RPMI7951 (cell line): ENCODE results near the gene FLVCR2. TPM values are rescaled to one million over a fixed set of nuclear protein-coding genes. Genes with fewer than 3 reads are reported as not detected.

Experiments used
- DNase-seq: peaks from one replicate; pipeline ENCODE4 v3.0.0-alpha.2; 2012; ENCODE audit warnings: low read depth
- total RNA-seq: library from RNA; depleted of rRNA; stranded (reverse); fragments of >200 nt; shearing (Covaris generic); gene quantifications from 2 replicates; pipeline ENCODE4 v1.2.3, GENCODE V29; 2014

The FLVCR2 gene
- total RNA-seq, 1 experiment from 2014 or later = 1.3 TPM

DNA sequence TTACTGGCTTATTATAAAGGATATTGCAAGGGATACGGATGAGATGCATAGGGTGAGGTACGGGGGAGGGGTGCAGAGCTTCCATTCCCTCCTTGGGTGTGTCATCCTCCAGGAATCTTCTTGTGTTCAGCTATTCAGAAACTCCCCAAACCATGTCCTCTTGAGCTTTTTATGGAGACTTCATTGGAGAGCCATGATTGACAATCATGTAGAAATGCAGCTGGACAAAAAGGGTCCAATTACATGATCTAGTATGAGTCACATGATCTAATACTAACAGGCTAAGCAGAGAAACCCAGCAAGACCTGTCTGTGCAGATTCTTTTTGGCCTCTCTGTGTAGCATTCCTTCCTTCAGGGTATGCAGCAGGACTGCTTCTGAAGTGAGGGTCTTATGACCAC is 23.9 kb upstream of the FLVCR2 start:
- DNase-seq = peak; percentile 4

DNA sequence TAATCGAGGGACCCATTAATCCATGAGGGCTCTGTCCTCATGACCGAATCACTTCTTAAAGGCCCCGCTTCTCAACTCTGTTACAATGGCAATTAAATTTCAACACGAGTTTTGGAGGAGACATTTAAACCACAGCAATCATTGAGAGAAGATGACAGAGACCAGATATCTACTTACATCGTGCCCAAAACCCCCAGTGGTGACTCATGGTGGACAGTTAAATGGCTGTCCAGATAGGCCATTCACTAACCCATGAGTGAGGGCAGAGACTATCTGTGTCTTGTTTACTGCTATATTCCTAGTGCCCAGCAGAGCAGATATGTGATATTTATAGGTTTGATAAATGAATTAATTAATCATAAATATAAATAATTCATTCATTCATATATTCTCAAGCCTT is 20.0 kb upstream of the FLVCR2 start:
- DNase-seq = peak; percentile 17

DNA sequence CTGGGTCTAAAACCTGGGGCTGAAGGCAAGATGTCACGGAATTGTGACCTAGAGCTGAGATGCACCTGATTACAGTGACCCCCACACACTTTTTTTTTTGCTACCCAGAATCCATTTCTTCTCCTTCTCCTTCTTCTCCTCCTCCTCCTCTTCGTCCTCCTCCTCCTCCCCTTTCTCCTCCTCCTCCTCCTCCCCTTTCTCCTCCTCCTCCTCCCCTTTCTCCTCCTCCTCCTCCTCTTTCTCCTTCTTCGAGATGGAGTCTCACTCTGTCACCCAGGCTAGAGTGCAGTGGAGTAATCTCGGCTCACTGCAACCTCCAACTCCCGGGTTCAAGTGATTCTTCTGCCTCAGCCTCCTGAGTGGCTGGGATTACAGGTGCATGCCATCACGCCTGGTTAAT is 19.4 kb upstream of the FLVCR2 start:
- no peak for DNase-seq

DNA sequence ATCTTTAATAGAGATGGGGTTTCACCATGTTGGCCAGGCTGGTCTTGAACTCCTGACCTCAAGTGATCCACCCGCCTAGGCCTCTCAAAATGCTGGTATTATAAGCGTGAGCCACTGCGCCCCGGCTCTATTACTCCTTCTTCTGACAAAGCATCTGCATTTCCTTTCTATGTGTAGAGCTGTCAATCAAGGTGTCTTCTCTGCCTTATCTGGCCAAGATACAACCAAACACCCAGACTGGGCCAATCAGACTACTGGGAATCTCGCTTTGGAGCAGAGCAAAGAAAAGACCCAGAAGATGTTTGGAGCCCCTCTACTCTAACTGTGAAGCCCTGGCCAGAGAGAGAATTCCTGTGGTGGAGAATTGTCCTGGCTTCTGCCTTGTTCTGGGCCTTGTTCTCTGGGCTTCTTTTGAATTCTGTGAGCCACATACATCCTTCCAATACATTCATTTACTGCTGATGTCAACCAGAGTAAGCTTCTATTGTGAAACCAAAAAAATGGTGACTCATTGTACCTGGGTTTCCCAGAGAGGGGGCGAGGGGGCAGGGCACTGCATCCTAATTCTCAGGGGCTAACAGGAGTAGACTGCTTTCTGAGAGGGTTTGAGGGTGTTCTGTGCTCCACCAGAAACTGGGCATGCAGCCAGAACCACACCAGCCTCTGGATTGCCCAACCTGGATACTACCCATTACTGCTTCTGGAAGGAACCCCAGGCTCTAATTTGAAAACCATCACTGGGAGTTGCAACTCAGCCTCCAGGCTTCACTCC is 18.8 kb upstream of the FLVCR2 start:
- DNase-seq = peak; percentile 36

DNA sequence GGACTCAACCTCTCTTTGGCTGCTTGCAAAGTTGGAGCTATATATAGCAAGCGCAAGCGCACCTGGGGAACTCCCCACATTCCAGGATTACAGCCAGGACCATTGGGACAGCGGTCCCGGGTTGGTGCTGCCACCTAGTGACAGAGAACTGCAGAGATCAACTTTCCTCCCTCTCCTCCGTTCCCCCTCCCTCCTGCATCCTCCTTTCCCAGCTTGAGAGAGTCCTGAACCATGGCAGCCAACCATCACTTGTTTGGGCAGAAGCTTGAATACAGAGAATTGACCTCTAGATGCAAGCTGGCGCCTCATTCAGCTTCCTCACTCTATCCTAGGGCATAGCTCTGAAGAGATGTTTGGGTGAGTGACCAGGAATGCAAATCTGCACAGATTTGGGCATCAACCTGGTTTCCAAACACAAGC is 17.4 kb upstream of the FLVCR2 start:
- DNase-seq = peak; percentile 60

DNA sequence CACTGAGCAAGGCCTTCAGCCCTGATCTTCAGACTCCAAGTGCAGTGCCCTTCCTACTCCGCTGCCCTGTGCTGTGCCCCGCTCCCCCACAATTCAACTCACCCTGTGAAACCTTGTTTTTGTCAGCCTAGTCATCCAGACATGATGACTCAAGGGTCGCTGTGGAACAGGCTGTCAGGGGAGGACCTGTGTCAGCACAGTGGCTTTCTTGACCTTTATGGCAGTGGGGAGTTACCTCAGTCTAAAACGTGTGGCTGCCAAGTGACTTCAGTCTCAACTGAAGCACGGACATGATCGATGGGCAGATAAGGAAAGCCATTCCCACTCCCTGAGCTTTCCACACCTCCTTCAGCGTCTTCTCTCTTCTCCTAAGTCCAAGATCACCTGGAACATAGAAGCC is 16.3 kb upstream of the FLVCR2 start:
- peak; percentile 23 for DNase-seq

DNA sequence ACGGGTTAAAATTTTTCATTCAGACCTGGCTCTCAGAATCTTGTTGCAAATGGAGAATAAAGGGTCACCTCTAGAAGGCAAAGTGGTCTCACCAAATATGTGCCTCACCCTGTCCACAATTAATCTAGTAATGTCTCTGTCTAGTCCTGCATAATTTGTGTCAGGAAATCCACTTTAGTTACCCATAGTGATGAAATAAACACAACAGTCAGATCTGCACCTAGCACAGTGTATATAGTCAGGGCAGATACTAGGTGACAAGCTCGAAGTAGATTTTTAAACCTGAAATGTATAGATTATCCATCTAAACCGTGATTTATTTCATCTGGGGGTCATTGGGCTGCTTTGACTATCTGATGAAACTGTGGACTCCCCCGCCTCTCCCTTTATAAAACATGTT is 15.9 kb upstream of the FLVCR2 start:
- DNase-seq = no peak

DNA sequence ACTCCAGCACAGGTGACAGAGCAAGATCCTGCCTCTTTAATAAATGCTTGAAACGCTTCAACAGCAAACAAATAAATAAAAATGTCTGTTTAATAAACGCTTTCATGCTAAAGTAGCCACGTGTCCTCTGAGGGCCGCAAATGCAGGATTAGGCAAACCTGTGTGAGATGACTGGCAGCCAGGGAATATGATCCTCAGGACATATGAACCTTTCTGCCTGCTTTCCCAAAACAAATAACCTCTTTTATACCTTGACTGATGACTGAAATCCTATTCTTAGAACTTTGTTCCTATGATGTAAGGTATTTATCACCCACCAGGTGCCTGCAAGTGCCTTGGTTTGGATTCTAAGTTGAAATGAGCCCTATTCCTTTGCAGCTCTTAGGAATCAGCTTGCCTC is 14.5 kb upstream of the FLVCR2 start:
- DNase-seq = no peak

DNA sequence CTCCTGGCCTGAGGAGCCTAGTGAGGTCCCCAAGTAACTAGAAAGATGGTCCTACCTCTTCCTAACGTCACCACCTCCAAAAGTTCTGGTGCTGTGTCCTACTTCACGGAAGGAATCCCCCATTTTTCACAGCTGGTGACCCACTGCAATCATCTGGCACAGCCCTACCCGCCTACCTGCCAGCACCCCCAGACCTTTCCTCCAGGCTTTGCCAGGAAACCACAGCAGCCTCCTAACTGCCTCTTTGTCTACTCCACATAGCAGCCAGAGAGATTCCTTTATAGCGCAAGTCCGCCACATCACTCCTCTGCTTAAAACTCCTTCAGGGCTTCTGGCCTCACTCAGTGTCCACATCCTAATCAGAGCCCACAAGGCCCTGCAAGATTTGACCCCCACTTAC is 13.4 kb upstream of the FLVCR2 start:
- DNase-seq = no peak

DNA sequence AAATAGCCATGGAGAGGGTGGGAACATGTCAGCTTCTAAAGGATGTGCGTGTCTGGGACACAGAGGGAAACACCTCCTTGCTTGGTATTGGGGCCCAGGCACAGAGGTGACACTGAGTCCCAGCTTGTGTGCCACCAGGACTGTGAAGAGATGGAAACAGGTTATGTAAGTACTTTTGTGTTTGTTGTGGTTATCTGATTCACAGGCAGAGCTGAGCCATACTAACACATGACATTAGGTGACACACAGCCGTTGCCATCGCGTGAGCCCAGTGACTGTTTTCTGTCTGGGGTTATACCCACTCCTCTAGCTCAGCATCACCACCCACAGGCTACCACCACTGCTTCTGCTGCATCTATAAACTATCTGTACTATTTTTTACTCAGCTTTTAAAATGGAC is 12.1 kb upstream of the FLVCR2 start:
- DNase-seq = peak; percentile 20

DNA sequence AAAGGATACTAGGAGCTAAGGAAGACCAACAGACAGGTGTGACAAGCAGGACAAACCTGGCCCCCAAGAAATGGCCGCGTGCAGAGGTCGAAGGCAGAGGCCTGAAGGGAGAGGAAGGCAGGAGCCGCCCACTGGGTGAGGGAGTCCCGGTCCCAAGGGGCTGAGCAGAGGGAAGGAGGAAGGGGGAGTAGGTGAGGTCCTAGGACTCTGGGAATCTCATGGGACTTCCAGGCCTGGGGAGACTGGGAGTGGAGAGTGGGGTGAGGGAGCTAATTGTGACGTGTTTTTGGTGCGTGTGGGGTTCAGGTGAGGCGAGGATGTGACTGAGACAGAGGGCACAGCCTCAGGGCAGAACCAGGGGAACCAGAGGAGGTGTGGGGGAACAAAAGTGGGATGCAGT is 11.7 kb upstream of the FLVCR2 start:
- DNase-seq = no peak

DNA sequence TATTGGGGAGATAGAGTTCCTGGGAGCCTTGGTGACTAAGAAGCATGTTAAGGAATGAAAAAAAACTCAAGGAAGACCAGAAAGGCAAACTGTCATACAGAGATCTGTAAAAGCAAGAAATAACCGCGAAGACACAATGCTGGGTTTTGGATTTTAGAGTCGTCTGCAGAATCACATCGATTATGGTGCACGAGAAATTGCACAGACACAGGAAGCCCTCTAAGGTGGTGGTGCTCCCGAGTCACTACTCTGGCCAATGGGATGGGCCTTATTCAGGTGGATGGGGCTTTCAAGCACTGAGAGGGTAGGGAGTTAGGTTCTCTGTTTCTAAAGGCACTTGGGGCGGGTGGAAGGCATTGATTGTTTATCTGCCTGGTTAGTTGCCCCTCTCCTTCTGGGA is 10.3 kb upstream of the FLVCR2 start:
- no peak for DNase-seq

DNA sequence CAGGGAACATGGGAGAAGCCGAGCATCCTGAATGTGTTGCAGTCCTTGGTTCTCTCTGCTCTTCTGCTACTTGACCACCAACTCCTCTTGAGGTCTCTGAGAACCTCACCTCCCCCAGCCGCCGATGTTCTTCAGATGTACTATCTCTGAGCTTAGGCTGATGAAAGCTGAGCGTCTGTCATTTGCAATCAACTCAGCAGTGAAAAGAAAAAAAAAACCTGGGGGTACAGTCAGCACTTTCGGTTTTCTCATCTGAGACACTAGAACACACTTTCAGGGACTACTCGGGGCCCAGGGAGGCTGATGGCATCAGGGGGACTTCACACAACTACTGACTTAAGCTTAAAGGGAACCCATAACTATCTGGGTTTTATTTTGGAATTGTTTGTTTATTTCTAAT is 9.6 kb upstream of the FLVCR2 start:
- DNase-seq = no peak

DNA sequence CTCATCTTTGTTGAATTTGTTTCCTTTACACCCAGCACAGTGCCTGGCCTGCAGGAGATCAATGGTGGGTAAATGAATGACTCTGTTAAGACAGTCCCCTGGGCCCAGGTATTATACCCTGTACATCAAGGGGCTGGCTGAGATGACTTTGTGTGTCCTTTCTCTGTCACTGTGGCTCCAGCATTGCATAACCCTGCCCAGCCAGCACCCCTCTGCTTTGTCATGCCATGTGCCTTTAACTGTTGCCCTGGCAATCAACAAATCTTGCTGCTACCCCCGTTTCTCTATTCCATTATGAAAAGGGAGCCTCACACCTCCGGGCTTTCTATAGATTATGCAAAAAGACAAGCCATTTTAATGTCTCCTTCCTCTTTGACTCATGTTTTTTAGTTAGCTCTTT is 7.6 kb upstream of the FLVCR2 start:
- no peak for DNase-seq

DNA sequence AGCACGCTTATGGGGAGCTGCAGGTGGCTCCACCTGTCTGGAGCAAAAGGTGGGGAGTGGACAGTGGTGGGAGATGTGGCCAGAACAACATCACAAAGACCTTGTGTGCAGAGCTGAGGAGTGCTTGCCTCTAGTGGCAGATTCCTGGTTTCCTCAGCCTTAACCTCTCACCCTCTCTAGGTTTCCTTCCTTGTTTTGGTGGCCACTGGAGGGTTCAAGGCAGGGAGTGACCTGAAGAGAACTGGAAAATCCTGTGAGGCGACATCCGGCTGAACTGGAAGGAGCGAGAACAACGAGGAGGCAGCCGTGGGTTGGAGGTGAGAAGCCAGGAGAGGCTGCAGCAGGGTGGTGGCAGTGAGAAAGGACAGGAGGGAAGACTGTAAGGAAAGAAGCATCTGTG is 6.3 kb upstream of the FLVCR2 start:
- DNase-seq = no peak

DNA sequence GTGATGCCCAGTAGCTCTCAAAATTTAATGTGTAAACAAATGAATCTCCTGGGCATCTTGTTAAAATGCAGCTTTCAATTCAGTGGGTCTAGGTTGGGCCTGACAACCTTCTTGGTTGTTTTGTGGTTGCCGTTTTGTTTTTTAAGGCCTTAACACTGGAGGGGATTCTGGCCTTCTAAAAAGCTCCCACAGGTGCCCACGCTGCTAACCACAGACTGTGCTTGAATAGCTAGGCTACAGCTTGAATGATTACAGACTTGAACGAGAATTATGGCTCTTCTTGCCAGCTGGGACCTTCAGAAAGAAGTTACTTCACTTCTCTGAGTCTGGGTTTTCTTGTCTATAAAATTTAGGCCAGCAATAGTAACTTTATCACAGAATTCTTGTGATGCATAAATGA is 1.3 kb upstream of the FLVCR2 start:
- no peak for DNase-seq

DNA sequence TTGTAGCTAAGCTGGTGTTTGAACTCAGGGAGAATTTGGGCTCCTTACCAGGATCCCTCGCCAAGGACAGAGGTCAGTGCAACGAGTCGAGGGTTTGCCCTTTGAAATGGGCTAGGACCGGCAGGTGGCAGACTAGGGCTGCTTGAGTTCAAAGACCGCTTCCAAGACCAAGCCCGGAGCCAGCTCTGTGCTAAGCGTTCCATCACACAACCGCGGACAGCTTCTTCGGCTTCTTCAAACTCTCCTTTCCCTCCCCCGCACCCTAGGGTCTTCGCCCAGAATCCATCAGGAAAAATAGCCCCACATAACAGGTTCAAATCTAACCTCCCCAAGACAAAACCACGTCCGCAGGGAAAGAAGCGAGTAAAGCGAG is 705 bp upstream of the FLVCR2 start:
- peak; percentile 76 for DNase-seq

DNA sequence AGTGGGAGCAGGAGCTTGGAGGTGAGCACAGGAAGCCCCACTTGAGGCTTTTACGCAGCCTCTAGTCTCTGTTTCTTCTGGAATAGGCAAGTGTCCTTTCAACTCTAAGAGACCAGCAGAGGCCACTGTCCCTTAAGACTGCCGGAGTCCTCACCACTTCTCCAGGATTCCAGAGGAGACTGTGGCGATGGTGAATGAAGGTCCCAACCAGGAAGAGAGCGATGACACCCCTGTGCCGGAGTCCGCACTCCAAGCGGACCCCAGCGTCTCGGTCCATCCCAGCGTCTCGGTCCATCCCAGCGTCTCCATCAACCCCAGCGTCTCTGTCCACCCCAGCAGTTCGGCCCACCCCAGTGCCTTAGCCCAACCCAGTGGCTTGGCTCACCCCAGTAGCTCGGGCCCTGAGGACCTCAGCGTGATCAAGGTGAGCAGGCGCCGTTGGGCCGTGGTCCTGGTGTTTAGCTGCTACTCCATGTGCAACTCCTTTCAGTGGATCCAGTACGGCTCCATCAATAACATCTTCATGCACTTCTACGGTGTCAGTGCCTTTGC is 442 bp downstream of the FLVCR2 start:
- DNase-seq = peak; percentile 65

DNA sequence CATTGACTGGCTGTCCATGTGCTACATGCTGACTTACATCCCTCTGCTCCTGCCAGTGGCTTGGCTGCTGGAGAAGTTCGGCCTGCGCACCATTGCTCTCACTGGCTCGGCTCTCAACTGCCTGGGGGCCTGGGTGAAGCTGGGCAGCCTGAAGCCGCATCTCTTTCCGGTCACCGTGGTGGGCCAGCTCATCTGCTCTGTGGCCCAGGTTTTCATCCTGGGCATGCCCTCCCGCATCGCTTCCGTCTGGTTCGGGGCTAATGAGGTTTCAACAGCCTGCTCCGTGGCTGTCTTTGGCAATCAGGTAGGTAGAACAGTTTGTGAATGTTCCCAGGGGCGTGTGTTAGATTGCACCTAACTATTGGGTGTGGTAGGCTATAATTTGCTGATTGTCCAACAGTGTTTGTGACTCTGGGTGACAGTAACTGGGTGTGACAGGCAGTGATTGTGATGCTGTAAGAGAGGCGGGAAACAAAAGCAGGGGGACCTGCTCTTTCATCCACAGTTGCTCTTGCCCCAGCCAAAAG is 981 bp downstream of the FLVCR2 start:
- peak; percentile 31 for DNase-seq

DNA sequence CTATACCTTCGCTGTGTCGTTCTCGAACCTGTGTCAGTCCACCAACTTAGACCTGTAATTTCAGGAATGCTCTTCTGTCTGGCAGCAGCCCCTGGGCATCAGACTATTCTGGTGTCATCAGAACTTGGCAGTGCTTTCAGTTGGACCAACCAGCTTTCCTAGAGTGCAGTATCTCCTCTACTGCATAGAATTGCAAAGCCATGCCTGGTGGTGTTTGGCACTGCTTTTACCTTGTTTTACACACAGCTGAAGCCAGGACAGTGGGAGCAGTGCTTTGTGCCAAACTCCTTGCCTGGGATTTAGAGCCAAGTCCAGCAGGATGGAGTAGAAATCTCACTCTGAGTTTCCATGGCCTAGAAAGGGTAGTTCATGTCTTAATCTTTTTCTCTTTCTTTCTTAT is 1.5 kb downstream of the FLVCR2 start:
- DNase-seq = no peak

DNA sequence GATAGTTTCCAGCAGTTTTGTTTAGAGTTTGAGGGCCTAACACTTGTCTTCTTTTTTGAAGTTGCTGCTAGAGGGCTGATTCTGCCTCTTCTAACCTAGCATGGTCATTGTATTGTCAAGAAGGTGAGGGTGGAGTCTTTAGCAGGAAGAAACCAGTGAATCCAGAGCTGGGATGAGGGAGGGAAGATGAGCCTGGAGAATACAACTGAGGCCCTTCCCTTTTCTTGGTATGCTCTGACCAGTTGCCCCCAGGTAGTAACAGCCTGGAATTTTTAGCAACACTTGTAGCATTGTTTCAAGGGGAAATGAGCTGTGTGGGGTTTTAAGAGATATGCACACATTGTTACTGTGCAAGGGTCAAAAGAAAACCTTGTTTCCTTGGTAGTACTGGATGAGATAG is 9.0 kb downstream of the FLVCR2 start:
- DNase-seq = no peak

DNA sequence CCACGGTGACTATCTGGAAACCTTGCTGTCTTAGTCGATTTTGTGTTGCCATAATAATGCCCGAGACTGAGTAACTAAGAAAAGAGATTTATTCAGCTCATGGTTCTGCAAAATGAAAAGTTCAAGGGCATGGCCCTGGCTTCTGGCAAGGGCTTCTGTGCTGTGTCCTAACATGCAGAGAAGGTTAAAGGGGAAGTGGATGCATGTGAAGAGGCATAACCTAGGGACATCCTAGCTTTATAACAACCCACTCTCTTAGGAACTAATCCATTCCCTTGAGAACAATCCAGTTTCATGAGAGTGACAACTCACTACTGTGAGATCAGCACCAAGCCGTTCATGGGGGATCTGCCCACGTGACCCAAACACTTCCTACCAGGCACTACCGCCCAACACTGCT is 11.5 kb downstream of the FLVCR2 start:
- DNase-seq = no peak

DNA sequence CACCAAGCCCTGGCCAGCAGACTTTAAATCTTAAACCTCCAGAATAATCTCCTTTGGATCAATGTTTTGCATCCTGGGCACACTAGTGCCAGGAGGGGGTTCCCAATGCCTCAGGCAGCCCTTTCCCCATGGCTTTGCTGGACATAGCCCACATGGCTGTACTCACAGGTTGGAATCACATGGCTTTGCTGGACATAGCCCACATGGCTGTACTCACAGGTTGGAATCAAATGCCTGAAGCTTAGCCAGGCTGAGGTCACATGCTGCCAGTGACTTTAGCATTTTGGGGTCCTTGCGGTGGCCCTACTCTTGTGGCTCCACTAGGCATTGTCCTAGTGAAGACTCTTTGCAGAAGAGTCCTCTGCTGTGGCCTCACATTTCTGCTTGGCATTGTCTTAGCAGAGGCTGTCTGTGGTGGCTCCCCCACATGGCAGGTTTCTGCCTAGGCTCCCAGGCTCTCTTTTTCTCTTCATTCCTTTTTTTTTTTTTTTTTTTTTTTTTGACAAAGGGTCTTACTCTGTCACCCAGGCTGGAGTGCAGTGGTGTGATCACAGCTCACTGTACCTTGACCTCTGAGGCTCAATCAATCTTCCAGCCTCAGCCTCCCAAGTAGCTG is 13.0 kb downstream of the FLVCR2 start:
- DNase-seq = no peak
